ENCODE measurements around the gene CTNNA1.

- TF ChIP-seq CTCF (IDR thresholded peaks at IDR 0.05) = no peak
- TF ChIP-seq POLR2A (IDR thresholded peaks at IDR 0.05) = no peak
Observed at GRCh38 chr5:138841531-138841930, 88.3 kb downstream of the CTNNA1 start.

All from thyroid gland (tissue), 4 donors.